GM19193 (cell line): ENCODE results near the gene PCDH8.

Experiments used
- POLR2A ChIP-seq: IDR thresholded peaks from 4 replicates; pipeline ENCODE4 v1.6.1; 2011; ENCODE audit not compliant: insufficient read depth, insufficient read length; ENCODE audit errors: extremely low read depth

Gene PCDH8

GRCh38 chr13:52848455-52849195, at the start of gene PCDH8:
Gene PCDH8 (minus strand): TSS chr13:52848640. CDS start chr13:52848436, 204 bp downstream.
- no peak for TF ChIP-seq POLR2A

- TF ChIP-seq POLR2A: no peak
Measured at GRCh38 chr13:52896827-52897659, 48.6 kb upstream of the PCDH8 start.

GRCh38 chr13:52894413-52894812, 46.0 kb upstream of the PCDH8 start:
- no peak for TF ChIP-seq POLR2A

- no peak for TF ChIP-seq POLR2A
Measured at GRCh38 chr13:52892925-52893324, 44.5 kb upstream of the PCDH8 start.

- TF ChIP-seq POLR2A: no peak
Measured at GRCh38 chr13:52891706-52892105, 43.3 kb upstream of the PCDH8 start.

- no peak for TF ChIP-seq POLR2A
Measured at GRCh38 chr13:52887165-52887564, 38.7 kb upstream of the PCDH8 start.

GRCh38 chr13:52885141-52885540, 36.7 kb upstream of the PCDH8 start:
- no peak for TF ChIP-seq POLR2A

- no peak for TF ChIP-seq POLR2A
Measured at GRCh38 chr13:52884429-52885010, 36.1 kb upstream of the PCDH8 start.

- TF ChIP-seq POLR2A: no peak
Measured at GRCh38 chr13:52882785-52883184, 34.3 kb upstream of the PCDH8 start.

- no peak for TF ChIP-seq POLR2A
Measured at GRCh38 chr13:52879950-52880741, 31.7 kb upstream of the PCDH8 start.

- TF ChIP-seq POLR2A: no peak
Measured at GRCh38 chr13:52878831-52879230, 30.4 kb upstream of the PCDH8 start.

GRCh38 chr13:52870143-52870542, 21.7 kb upstream of the PCDH8 start:
- no peak for TF ChIP-seq POLR2A

GRCh38 chr13:52869621-52870020, 21.2 kb upstream of the PCDH8 start:
- no peak for TF ChIP-seq POLR2A

- TF ChIP-seq POLR2A: no peak
Measured at GRCh38 chr13:52869050-52869449, 20.6 kb upstream of the PCDH8 start.

GRCh38 chr13:52868190-52868589, 19.8 kb upstream of the PCDH8 start:
- TF ChIP-seq POLR2A: no peak
